DOHH2 (cell line): ENCODE results near the gene ADO.

Experiments used
- H3F3A ChIP-seq: fragments of 200-600 bp; sonication (generic), shearing (Covaris generic); 2 replicates; pipeline ENCODE4 v1.6.0; 2016; ENCODE audit warnings: antibody characterized with exemption, mild to moderate bottlenecking; ENCODE audit not compliant: control insufficient read depth, insufficient read depth
- H3K27ac ChIP-seq: fragments of 200-600 bp; sonication (generic); 2 replicates; pipeline ENCODE4 v1.5.1; 2014; ENCODE audit warnings: low read depth, mild to moderate bottlenecking, low read length, moderate library complexity
- H3K27me3 ChIP-seq: fragments of 200-600 bp; sonication (generic); 2 replicates; pipeline ENCODE4 v1.6.1; 2014; ENCODE audit warnings: mild to moderate bottlenecking, low read length, mixed read lengths; ENCODE audit not compliant: control insufficient read depth
- H3K36me3 ChIP-seq: fragments of 200-600 bp; sonication (generic); 2 replicates; pipeline ENCODE4 v1.6.1; 2014; ENCODE audit warnings: mild to moderate bottlenecking, low read length, moderate library complexity, mixed read lengths; ENCODE audit not compliant: control insufficient read depth
- H3K4me1 ChIP-seq: fragments of 200-600 bp; sonication (generic); 2 replicates; pipeline ENCODE4 v1.6.1; 2014; ENCODE audit warnings: mild to moderate bottlenecking, low read length, mixed read lengths; ENCODE audit not compliant: control insufficient read depth
- H3K4me2 ChIP-seq: fragments of 200-600 bp; sonication (generic); 2 replicates; pipeline ENCODE4 v1.6.0; 2014; ENCODE audit warnings: mild to moderate bottlenecking, low read length, moderate library complexity
- H3K4me3 ChIP-seq: fragments of 200-600 bp; sonication (generic); 2 replicates; pipeline ENCODE4 v1.5.1; 2014; ENCODE audit warnings: mild to moderate bottlenecking, low read length, mixed read lengths
- H3K79me2 ChIP-seq: fragments of 200-600 bp; sonication (generic); 2 replicates; pipeline ENCODE4 v1.6.1; 2014; ENCODE audit warnings: mild to moderate bottlenecking, low read length, mixed read lengths; ENCODE audit not compliant: control insufficient read depth
- H3K9me2 ChIP-seq: fragments of 200-600 bp; sonication (generic); replicated peaks from 2 replicates; pipeline ENCODE4 v1.6.1; 2014; ENCODE audit warnings: mild to moderate bottlenecking, low read length, mixed read lengths; ENCODE audit not compliant: control insufficient read depth
- H3K9me3 ChIP-seq: fragments of 200-600 bp; sonication (generic); 2 replicates; pipeline ENCODE4 v1.6.1; 2014; ENCODE audit warnings: antibody characterized with exemption, low read length, mixed read lengths; ENCODE audit not compliant: control insufficient read depth, insufficient read depth
- H4K20me1 ChIP-seq: fragments of 200-600 bp; sonication (generic); 2 replicates; pipeline ENCODE4 v1.6.0; 2014; ENCODE audit warnings: low read depth, mild to moderate bottlenecking, antibody characterized with exemption, low read length, moderate library complexity; ENCODE audit not compliant: control insufficient read depth, insufficient read depth
- CTCF ChIP-seq: fragments of 200-600 bp; sonication (generic); IDR thresholded peaks from one replicate; pipeline ENCODE4 v1.5.1; 2014; ENCODE audit warnings: antibody characterized with exemption, mild to moderate bottlenecking, low read depth, low read length; ENCODE audit not compliant: poor library complexity, severe bottlenecking
- EZH2phosphoT487 ChIP-seq: fragments of 200-600 bp; sonication (generic); IDR thresholded peaks from 2 replicates; pipeline ENCODE4 v1.6.1; 2017; ENCODE audit warnings: borderline replicate concordance, mild to moderate bottlenecking, antibody characterized with exemption, low read length, moderate library complexity, mixed read lengths

Gene ADO

GRCh38 chr10:62844280-62845011 is 39.9 kb downstream of the ADO start:
- TF ChIP-seq CTCF, result no peak
- no peak for TF ChIP-seq EZH2phosphoT487
- Histone ChIP-seq H3K4me2 (no peak overlapping the region), H3K9me2 (no peaks in the 10 kb centered on the region), H3K36me3 (no peaks in the 10 kb centered on the region), H3F3A (no peaks in the 10 kb centered on the region), H3K4me3 (no peak overlapping the region), H3K9me3 (peaks cover 12% of the 10 kb centered on the region; the same call in 1 of the 2 replicates), H3K27ac (no peak overlapping the region), H3K27me3 (no peaks in the 10 kb centered on the region), H3K4me1 (no peaks in the 10 kb centered on the region), H4K20me1 (no peaks in the 10 kb centered on the region), H3K79me2 (no peaks in the 10 kb centered on the region)

- Histone ChIP-seq H3K9me2 (no peaks in the 10 kb centered on the region), H3K9me3 (peaks cover 12% of the 10 kb centered on the region; the same call in 1 of the 2 replicates), H3K79me2 (no peaks in the 10 kb centered on the region), H3F3A (no peaks in the 10 kb centered on the region), H3K36me3 (no peaks in the 10 kb centered on the region), H3K4me1 (peaks cover 12% of the 10 kb centered on the region), H4K20me1 (no peaks in the 10 kb centered on the region), H3K4me2 (no peak overlapping the region), H3K27me3 (no peaks in the 10 kb centered on the region), H3K4me3 (no peak overlapping the region), H3K27ac (no peak overlapping the region)
- TF ChIP-seq EZH2phosphoT487, result no peak
These were observed 42.9 kb downstream of the ADO start for GRCh38 chr10:62847433-62847832.

GRCh38 chr10:62850646-62851045 is 46.1 kb downstream of the ADO start:
- H3K4me2 ChIP-seq, result no peak overlapping the region

More at GRCh38 chr10:62850646-62851045, 46.1 kb downstream of the ADO start:
- Histone ChIP-seq H3K4me1 (peaks cover 30% of the 10 kb centered on the region), H3F3A (no peaks in the 10 kb centered on the region), H3K27me3 (no peaks in the 10 kb centered on the region), H4K20me1 (no peaks in the 10 kb centered on the region), H3K9me2 (no peaks in the 10 kb centered on the region), H3K27ac (no peak overlapping the region), H3K79me2 (no peaks in the 10 kb centered on the region), H3K9me3 (peaks cover 12% of the 10 kb centered on the region; the same call in 1 of the 2 replicates), H3K4me3 (no peak overlapping the region), H3K36me3 (no peaks in the 10 kb centered on the region)
- TF ChIP-seq CTCF (no peak), EZH2phosphoT487 (no peak)
